ENCODE data around the gene LOXL3.

DNA sequence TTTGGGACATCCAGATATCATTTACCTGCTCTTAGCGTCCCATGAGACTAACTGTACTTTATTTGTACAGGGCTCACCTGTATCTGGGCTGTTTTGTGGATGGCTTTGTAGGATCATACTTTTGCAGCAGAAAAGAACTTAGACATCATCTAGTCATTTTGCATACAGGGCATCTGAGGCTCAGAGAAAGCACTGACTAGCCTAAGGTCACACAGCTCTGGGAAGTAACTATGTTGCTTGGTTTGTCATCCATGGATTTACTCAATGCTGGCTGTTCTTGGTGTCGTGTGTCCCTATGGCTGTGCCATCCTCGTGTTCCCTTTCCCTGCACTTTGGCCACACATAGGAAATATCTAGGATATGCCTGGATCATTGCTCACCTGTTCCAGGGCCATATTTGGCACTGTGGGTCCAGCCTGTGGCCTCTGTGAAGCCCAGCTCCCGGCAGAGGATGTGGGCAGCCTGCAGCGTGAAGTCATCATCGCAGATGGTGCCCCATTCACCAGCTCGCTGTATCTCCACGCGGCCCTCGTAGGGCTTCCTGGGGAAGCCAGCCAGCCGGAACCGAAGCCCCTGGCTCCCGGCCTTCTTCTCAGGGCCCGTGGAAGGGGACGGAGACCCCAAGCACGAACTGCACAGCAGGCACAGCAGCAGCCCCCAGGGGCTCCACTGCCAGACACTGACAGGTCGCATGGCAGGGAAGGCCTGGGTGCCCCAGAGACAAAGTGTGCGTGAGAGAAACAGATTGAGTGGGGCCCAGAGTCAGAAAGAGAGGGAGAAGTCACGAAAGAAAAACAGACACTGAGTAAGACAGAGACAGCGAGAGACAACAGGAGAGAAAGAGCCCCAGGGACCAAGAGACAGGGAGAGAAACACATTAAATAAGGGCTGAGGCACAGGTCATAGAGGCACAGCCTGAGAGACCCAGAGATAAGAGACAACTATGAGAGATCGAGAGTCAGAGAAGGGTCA, 1.5 kb downstream of the LOXL3 start:
- TF ChIP-seq, protein P1, sequence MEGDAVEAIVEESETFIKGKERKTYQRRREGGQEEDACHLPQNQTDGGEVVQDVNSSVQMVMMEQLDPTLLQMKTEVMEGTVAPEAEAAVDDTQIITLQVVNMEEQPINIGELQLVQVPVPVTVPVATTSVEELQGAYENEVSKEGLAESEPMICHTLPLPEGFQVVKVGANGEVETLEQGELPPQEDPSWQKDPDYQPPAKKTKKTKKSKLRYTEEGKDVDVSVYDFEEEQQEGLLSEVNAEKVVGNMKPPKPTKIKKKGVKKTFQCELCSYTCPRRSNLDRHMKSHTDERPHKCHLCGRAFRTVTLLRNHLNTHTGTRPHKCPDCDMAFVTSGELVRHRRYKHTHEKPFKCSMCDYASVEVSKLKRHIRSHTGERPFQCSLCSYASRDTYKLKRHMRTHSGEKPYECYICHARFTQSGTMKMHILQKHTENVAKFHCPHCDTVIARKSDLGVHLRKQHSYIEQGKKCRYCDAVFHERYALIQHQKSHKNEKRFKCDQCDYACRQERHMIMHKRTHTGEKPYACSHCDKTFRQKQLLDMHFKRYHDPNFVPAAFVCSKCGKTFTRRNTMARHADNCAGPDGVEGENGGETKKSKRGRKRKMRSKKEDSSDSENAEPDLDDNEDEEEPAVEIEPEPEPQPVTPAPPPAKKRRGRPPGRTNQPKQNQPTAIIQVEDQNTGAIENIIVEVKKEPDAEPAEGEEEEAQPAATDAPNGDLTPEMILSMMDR (IDR thresholded peaks at IDR 0.05) = no peak
- TF ChIP-seq EP300 (IDR thresholded peaks at IDR 0.05) (no peak), POLR2A (IDR thresholded peaks at IDR 0.05) (no peak)
